Progenitor cell of endocrine pancreas (in vitro differentiated cells): ENCODE results near the gene ZNF107. TPM values are rescaled to one million over a fixed set of nuclear protein-coding genes. Genes with fewer than 3 reads are reported as not detected.

Source experiments
- DNase-seq: peaks from one replicate; pipeline ENCODE4 v3.0.0; 2021; ENCODE audit warnings: low spot score; ENCODE audit not compliant: unreplicated experiment
- H3K27ac Mint-ChIP-seq: 2 replicates; pipeline ENCODE4 v1.8.0; 2021; ENCODE audit warnings: mild to moderate bottlenecking, moderate library complexity, mixed read lengths
- H3K27me3 Mint-ChIP-seq: 2 replicates; pipeline ENCODE4 v1.8.0; 2021; ENCODE audit warnings: mixed read lengths
- H3K36me3 Mint-ChIP-seq: 2 replicates; pipeline ENCODE4 v1.8.0; 2022; ENCODE audit warnings: mixed read lengths; ENCODE audit not compliant: insufficient read depth
- H3K4me1 Mint-ChIP-seq: 2 replicates; pipeline ENCODE4 v1.8.0; 2021; ENCODE audit warnings: low read depth, mixed read lengths
- H3K4me3 Mint-ChIP-seq: 2 replicates; pipeline ENCODE4 v1.8.0; 2021; ENCODE audit warnings: low read depth, mild to moderate bottlenecking, moderate library complexity, mixed read lengths
- H3K9me3 Mint-ChIP-seq: 2 replicates; pipeline ENCODE4 v1.8.0; 2021; ENCODE audit warnings: low read depth, mixed read lengths
- total RNA-seq: library from RNA; stranded (reverse); gene quantifications from 2 replicates; pipeline ENCODE4 v1.2.1, GENCODE V29; 2021
- TF ChIP-seq, protein P1 (sequence below): fragments of 200-600 bp; sonication (generic); IDR thresholded peaks from one replicate; pipeline ENCODE4 v1.5.0; 2021; ENCODE audit warnings: antibody characterized with exemption, mild to moderate bottlenecking; ENCODE audit not compliant: unreplicated experiment

The ZNF107 gene
- total RNA-seq, 1 donor from 2014 or later = 16.5 TPM

- H3K4me3 Mint-ChIP-seq = no peak overlapping the region
- peaks cover 48% of the 10 kb centered on the region for H3K9me3 Mint-ChIP-seq
- H3K27me3 Mint-ChIP-seq = no peaks in the 10 kb centered on the region
- no peaks in the 10 kb centered on the region for H3K4me1 Mint-ChIP-seq
- H3K27ac Mint-ChIP-seq = no peak overlapping the region
- H3K36me3 Mint-ChIP-seq = no peaks in the 10 kb centered on the region
- no peak for DNase-seq
- TF ChIP-seq, protein P1, sequence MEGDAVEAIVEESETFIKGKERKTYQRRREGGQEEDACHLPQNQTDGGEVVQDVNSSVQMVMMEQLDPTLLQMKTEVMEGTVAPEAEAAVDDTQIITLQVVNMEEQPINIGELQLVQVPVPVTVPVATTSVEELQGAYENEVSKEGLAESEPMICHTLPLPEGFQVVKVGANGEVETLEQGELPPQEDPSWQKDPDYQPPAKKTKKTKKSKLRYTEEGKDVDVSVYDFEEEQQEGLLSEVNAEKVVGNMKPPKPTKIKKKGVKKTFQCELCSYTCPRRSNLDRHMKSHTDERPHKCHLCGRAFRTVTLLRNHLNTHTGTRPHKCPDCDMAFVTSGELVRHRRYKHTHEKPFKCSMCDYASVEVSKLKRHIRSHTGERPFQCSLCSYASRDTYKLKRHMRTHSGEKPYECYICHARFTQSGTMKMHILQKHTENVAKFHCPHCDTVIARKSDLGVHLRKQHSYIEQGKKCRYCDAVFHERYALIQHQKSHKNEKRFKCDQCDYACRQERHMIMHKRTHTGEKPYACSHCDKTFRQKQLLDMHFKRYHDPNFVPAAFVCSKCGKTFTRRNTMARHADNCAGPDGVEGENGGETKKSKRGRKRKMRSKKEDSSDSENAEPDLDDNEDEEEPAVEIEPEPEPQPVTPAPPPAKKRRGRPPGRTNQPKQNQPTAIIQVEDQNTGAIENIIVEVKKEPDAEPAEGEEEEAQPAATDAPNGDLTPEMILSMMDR = no peak
These were observed 14.7 kb upstream of the ZNF107 start for GRCh38 chr7:64651203-64651602.

GRCh38 chr7:64651632-64652165 is 14.2 kb upstream of the ZNF107 start:
- no peaks in the 10 kb centered on the region for H3K36me3 Mint-ChIP-seq
- TF ChIP-seq, protein P1 = no peak

GRCh38 chr7:64653721-64654401 is 12.1 kb upstream of the ZNF107 start:
- no peaks in the 10 kb centered on the region for H3K4me1 Mint-ChIP-seq
- no peak overlapping the region for H3K27ac Mint-ChIP-seq
- H3K4me3 Mint-ChIP-seq = no peak overlapping the region
- H3K9me3 Mint-ChIP-seq = peaks cover 57% of the 10 kb centered on the region
- DNase-seq = no peak
- no peaks in the 10 kb centered on the region for H3K36me3 Mint-ChIP-seq
- no peaks in the 10 kb centered on the region for H3K27me3 Mint-ChIP-seq
- TF ChIP-seq, protein P1 = no peak

More at GRCh38 chr7:64651632-64652165, 14.2 kb upstream of the ZNF107 start:
- Mint-ChIP-seq H3K4me3 (no peak overlapping the region), H3K4me1 (no peaks in the 10 kb centered on the region), H3K9me3 (peaks cover 50% of the 10 kb centered on the region), H3K27me3 (no peaks in the 10 kb centered on the region), H3K27ac (no peak overlapping the region)
- no peak for DNase-seq

GRCh38 chr7:64654796-64655548 is 11.0 kb upstream of the ZNF107 start:
- DNase-seq = no peak
- Mint-ChIP-seq H3K27ac (no peak overlapping the region), H3K4me1 (no peaks in the 10 kb centered on the region), H3K27me3 (no peaks in the 10 kb centered on the region), H3K4me3 (no peak overlapping the region), H3K9me3 (peaks cover 54% of the 10 kb centered on the region), H3K36me3 (no peaks in the 10 kb centered on the region)
- TF ChIP-seq, protein P1 = no peak

- H3K9me3 Mint-ChIP-seq = peaks cover 51% of the 10 kb centered on the region
- no peaks in the 10 kb centered on the region for H3K4me1 Mint-ChIP-seq
- TF ChIP-seq, protein P1 = no peak
- no peak overlapping the region for H3K27ac Mint-ChIP-seq
- H3K27me3 Mint-ChIP-seq = no peaks in the 10 kb centered on the region
- no peaks in the 10 kb centered on the region for H3K36me3 Mint-ChIP-seq
- H3K4me3 Mint-ChIP-seq = no peak overlapping the region
- DNase-seq = no peak
These were observed 10.1 kb upstream of the ZNF107 start for GRCh38 chr7:64655811-64656210.
